ENCODE data around the gene SAMHD1.

- TF ChIP-seq, protein P1, sequence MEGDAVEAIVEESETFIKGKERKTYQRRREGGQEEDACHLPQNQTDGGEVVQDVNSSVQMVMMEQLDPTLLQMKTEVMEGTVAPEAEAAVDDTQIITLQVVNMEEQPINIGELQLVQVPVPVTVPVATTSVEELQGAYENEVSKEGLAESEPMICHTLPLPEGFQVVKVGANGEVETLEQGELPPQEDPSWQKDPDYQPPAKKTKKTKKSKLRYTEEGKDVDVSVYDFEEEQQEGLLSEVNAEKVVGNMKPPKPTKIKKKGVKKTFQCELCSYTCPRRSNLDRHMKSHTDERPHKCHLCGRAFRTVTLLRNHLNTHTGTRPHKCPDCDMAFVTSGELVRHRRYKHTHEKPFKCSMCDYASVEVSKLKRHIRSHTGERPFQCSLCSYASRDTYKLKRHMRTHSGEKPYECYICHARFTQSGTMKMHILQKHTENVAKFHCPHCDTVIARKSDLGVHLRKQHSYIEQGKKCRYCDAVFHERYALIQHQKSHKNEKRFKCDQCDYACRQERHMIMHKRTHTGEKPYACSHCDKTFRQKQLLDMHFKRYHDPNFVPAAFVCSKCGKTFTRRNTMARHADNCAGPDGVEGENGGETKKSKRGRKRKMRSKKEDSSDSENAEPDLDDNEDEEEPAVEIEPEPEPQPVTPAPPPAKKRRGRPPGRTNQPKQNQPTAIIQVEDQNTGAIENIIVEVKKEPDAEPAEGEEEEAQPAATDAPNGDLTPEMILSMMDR (IDR thresholded peaks at IDR 0.05): no peak
- TF ChIP-seq POLR2A (IDR thresholded peaks at IDR 0.05): no peak
- no peak for TF ChIP-seq EP300 (IDR thresholded peaks at IDR 0.05)
- no peak for TF ChIP-seq POLR2AphosphoS5 (IDR thresholded peaks at IDR 0.05)
Observed at GRCh38 chr20:36865076-36865860, 86.2 kb downstream of the SAMHD1 start.
